ENCODE results near the gene ILDR2.

DNA sequence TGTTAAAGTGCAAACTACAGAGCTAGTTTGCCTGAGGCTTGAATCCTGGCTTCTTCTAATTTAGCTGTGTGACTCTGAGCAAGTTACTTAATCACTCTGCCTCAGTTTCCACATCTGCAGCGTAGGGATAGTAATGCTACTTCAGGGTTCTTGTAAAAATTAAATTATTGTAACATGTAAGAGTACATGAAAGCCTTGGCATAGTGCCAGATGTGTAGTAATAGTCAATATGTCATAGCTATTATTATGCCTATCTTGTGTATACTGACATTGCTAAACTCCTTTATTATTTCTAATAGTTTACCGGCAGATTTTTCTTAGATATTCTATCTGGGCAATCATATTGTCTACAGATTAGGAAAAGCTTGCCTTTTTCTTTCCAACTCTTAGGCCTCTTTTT, 92.4 kb downstream of the ILDR2 start:
- TF ChIP-seq, protein P1, sequence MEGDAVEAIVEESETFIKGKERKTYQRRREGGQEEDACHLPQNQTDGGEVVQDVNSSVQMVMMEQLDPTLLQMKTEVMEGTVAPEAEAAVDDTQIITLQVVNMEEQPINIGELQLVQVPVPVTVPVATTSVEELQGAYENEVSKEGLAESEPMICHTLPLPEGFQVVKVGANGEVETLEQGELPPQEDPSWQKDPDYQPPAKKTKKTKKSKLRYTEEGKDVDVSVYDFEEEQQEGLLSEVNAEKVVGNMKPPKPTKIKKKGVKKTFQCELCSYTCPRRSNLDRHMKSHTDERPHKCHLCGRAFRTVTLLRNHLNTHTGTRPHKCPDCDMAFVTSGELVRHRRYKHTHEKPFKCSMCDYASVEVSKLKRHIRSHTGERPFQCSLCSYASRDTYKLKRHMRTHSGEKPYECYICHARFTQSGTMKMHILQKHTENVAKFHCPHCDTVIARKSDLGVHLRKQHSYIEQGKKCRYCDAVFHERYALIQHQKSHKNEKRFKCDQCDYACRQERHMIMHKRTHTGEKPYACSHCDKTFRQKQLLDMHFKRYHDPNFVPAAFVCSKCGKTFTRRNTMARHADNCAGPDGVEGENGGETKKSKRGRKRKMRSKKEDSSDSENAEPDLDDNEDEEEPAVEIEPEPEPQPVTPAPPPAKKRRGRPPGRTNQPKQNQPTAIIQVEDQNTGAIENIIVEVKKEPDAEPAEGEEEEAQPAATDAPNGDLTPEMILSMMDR (IDR thresholded peaks at IDR 0.05; ENCODE audit: low read length), result no peak
- no peak for TF ChIP-seq EZH2phosphoT487 (IDR thresholded peaks at IDR 0.05; ENCODE audit: low read length)
- no peak for TF ChIP-seq EZH2 (optimal IDR thresholded peaks at IDR 0.05; ENCODE audit: low read depth, low read length)
